Keratinocyte (primary cell): ENCODE results near the gene ZNF787. TPM values are rescaled to one million over a fixed set of nuclear protein-coding genes. Genes with fewer than 3 reads are reported as not detected.

Source experiments
- DNase-seq: peaks from one replicate; pipeline ENCODE4 v3.0.0-alpha.2; 2011; ENCODE audit warnings: low read depth, missing footprints, low spot score
- FAIRE-seq: peaks from 2 replicates; lab custom pipeline; 2011; peaks lifted over from hg19 to GRCh38; lab: Jason Lieb, UNC
- H2AFZ ChIP-seq: 2 replicates; pipeline ENCODE4 v1.6.0; 2012; ENCODE audit warnings: low read length, control low read depth, inconsistent platforms; ENCODE audit not compliant: control insufficient read depth
- H3K27ac ChIP-seq: 2 replicates; pipeline ENCODE4 v1.5.1; 2011; ENCODE audit warnings: low read length; ENCODE audit not compliant: control insufficient read depth, insufficient read depth
- H3K27me3 ChIP-seq: 3 replicates; pipeline ENCODE4 v1.6.0; 2011; ENCODE audit warnings: low read length; ENCODE audit not compliant: control insufficient read depth, insufficient read depth; ENCODE audit errors: extremely low read depth
- H3K36me3 ChIP-seq, 2 experiments: 2 replicates in 1 of 2; 3 replicates in 1 of 2; pipeline ENCODE4 v1.5.1; 2011; ENCODE audit warnings: low read length in 2 of 2, mild to moderate bottlenecking in 1 of 2; ENCODE audit not compliant: control insufficient read depth in 2 of 2, insufficient read depth in 2 of 2; ENCODE audit errors: extremely low read depth in 1 of 2
- H3K4me1 ChIP-seq: 3 replicates; pipeline ENCODE4 v1.5.1; 2011; ENCODE audit warnings: low read length; ENCODE audit not compliant: control insufficient read depth, insufficient read depth; ENCODE audit errors: extremely low read depth
- H3K4me2 ChIP-seq: 3 replicates; pipeline ENCODE4 v1.6.0; 2011; ENCODE audit warnings: low read depth, low read length; ENCODE audit not compliant: control insufficient read depth, insufficient read depth; ENCODE audit errors: extremely low read depth
- H3K4me3 ChIP-seq, 3 experiments: fragments of 200-600 bp in 1 of 3; sonication (generic) in 1 of 3; 2 replicates in 2 of 3; 3 replicates in 1 of 3; pipeline ENCODE4 v1.5.1; 2011 to 2016; ENCODE audit warnings: low read length in 3 of 3, mild to moderate bottlenecking in 3 of 3, control low read depth in 2 of 3, inconsistent platforms in 1 of 3, low read depth in 1 of 3, mixed read lengths in 1 of 3, mixed run types in 1 of 3, moderate library complexity in 1 of 3; ENCODE audit not compliant: control insufficient read depth in 2 of 3, insufficient read depth in 2 of 3; ENCODE audit errors: extremely low read depth in 1 of 3
- H3K79me2 ChIP-seq: 2 replicates; pipeline ENCODE4 v1.6.0; 2012; ENCODE audit warnings: low read length; ENCODE audit not compliant: control insufficient read depth, insufficient read depth
- H3K9ac ChIP-seq: 3 replicates; pipeline ENCODE4 v1.6.0; 2011; ENCODE audit warnings: low read length; ENCODE audit not compliant: control insufficient read depth, insufficient read depth; ENCODE audit errors: extremely low read depth
- H3K9me1 ChIP-seq: 3 replicates; pipeline ENCODE4 v1.6.0; 2011; ENCODE audit warnings: low read length; ENCODE audit not compliant: control insufficient read depth, insufficient read depth; ENCODE audit errors: extremely low read depth
- H3K9me3 ChIP-seq: 2 replicates; pipeline ENCODE4 v1.5.1; 2012; ENCODE audit warnings: low read depth, low read length; ENCODE audit not compliant: control insufficient read depth
- H4K20me1 ChIP-seq: 3 replicates; pipeline ENCODE4 v1.6.0; 2011; ENCODE audit warnings: low read length; ENCODE audit not compliant: control insufficient read depth, insufficient read depth; ENCODE audit errors: extremely low read depth
- EZH2 ChIP-seq: IDR thresholded peaks from one replicate; pipeline ENCODE4 v1.6.1; 2012; ENCODE audit warnings: inconsistent platforms, mild to moderate bottlenecking, low read length, moderate library complexity
- dilution Hi-C: fragments of 300-500 bp; cut with MboI; formaldehyde crosslinking; loops from one replicate; pipeline ENCODE4 v1.7.0; 2020; ENCODE audit warnings: low sequenced_read_pairs; ENCODE audit not compliant: extremely low pct_ligation_motif_present
- polyA plus RNA-seq, 5 experiments: library from polyadenylated mRNA; depleted of rRNA in 3 of 5; stranded (reverse) in 3 of 5; stranded (forward) in 1 of 5; unstranded in 1 of 5; fragments of >200 nt; gene quantifications; 1 replicate in 1 of 5; 2 replicates in 3 of 5; 3 replicates in 1 of 5; pipeline versions ENCODE4 v1.2.1 to v1.2.3, GENCODE V29; 2011 to 2012; ENCODE audit warnings: missing spikeins in 2 of 5, low read depth in 1 of 5, low replicate concordance in 1 of 5
- TF ChIP-seq, protein P1 (sequence below), 3 experiments: IDR thresholded peaks in 1 of 3; conservative IDR thresholded peaks in 1 of 3; optimal IDR thresholded peaks in 1 of 3; 2 replicates in 2 of 3; 3 replicates in 1 of 3; pipeline versions ENCODE3 to v1.5.1; 2011; ENCODE audit warnings: low read length in 3 of 3, mild to moderate bottlenecking in 3 of 3, moderate library complexity in 2 of 3, control low read depth in 1 of 3, inconsistent platforms in 1 of 3; ENCODE audit not compliant: insufficient read depth in 2 of 3; ENCODE audit errors: extremely low read depth in 1 of 3

Gene ZNF787
- polyA plus RNA-seq, 1 donor (not counting 4 experiments of a cell fraction or from before 2014, with no cell fraction given) = 5.6 TPM

DNA sequence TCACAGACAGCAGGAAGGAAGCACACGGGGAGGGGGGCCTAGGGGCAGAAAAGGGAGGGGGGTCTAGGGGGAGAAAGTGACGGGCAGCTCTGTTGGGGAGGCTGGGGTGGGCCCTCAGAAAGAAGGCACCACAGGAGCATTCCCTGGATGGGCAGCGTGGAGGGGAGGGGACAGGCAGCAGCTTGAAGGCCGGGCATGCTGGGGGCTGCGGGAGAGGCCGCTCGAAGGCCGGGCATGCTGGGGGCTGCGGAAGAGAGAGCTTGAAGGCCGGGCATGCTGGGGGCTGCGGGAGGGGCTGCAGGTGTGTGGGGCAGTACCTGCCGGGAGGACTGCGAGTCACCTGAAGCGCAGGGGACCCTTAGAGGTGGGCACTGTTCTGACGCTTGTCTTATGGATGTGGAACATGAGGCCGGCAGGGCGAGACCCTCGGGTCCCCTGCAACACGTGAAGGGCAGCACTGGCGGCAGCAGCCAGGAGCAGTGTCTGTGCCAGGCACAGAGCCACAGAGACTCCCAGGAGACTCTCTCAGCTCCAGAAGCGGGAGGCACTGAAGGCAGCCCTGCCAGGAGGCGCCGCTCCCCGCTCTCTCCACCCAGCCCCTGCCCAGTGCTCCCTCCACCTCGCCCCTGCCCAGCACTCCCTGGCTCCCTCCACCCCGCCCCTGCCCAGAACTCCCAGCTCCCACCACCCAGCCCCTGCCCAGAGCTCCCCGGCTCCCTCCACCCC is 13.3 kb downstream of the ZNF787 start:
- H4K20me1 ChIP-seq = peaks cover 32% of the 10 kb centered on the region
- H3K4me1 ChIP-seq = peaks cover 15% of the 10 kb centered on the region
- peaks cover 90% of the 10 kb centered on the region for H3K79me2 ChIP-seq
- dilution Hi-C loops = no loop called here
- H3K9me3 ChIP-seq = no peaks in the 10 kb centered on the region
- no peak overlapping the region for H3K27ac ChIP-seq
- TF ChIP-seq EZH2 = no peak
- TF ChIP-seq, protein P1, sequence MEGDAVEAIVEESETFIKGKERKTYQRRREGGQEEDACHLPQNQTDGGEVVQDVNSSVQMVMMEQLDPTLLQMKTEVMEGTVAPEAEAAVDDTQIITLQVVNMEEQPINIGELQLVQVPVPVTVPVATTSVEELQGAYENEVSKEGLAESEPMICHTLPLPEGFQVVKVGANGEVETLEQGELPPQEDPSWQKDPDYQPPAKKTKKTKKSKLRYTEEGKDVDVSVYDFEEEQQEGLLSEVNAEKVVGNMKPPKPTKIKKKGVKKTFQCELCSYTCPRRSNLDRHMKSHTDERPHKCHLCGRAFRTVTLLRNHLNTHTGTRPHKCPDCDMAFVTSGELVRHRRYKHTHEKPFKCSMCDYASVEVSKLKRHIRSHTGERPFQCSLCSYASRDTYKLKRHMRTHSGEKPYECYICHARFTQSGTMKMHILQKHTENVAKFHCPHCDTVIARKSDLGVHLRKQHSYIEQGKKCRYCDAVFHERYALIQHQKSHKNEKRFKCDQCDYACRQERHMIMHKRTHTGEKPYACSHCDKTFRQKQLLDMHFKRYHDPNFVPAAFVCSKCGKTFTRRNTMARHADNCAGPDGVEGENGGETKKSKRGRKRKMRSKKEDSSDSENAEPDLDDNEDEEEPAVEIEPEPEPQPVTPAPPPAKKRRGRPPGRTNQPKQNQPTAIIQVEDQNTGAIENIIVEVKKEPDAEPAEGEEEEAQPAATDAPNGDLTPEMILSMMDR (optimal IDR thresholded peaks at IDR 0.05 in 1 of 3, IDR thresholded peaks at IDR 0.05 in 1 of 3, conservative IDR thresholded peaks at IDR 0.05 in 1 of 3; ENCODE audit: extremely low read depth in 1 of 3, insufficient read depth in 2 of 3, low read length in 3 of 3) = no peak
- no peaks in the 10 kb centered on the region for H3K9me1 ChIP-seq
- no peak overlapping the region for H3K4me3 ChIP-seq
- no peak for FAIRE-seq
- H2AFZ ChIP-seq = no peak overlapping the region
- H3K9ac ChIP-seq = no peak overlapping the region
- peaks cover 8 to 9% of the 10 kb centered on the region in 2 experiments for H3K36me3 ChIP-seq
- H3K27me3 ChIP-seq = no peaks in the 10 kb centered on the region
- H3K4me2 ChIP-seq = no peak overlapping the region
- DNase-seq = no peak

DNA sequence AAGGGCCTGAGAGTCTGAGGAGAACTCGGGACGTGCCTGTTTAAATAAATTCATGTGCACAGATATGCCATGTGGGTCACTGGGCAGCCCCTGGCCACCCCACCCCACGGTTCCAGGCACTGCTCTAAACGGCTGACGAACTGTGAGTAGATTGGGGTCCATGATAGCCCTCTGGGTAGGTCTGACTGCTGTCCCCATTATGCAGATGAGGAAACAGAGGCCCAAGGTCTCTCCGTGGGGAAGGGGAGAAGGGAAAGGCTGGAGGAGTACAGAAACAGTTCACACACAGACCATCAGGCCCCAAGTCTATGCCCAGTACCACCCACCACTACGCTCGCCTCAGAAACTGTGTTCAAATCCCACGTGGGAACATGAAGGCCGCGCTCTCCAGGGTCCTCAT is 14.1 kb downstream of the ZNF787 start:
- Histone ChIP-seq H3K79me2 (peaks cover 86% of the 10 kb centered on the region), H3K9me1 (no peaks in the 10 kb centered on the region), H3K36me3 (peaks cover 12% of the 10 kb centered on the region in 2 experiments), H3K4me1 (peaks cover 15% of the 10 kb centered on the region), H3K9me3 (no peaks in the 10 kb centered on the region), H2AFZ (no peak overlapping the region), H3K27me3 (no peaks in the 10 kb centered on the region), H3K27ac (no peak overlapping the region), H3K9ac (no peak overlapping the region), H3K4me2 (no peak overlapping the region), H4K20me1 (peaks cover 30% of the 10 kb centered on the region), H3K4me3 (no peak overlapping the region)
- TF ChIP-seq, protein P1 (optimal IDR thresholded peaks at IDR 0.05 in 1 of 3, IDR thresholded peaks at IDR 0.05 in 1 of 3, conservative IDR thresholded peaks at IDR 0.05 in 1 of 3; ENCODE audit: extremely low read depth in 1 of 3, insufficient read depth in 2 of 3, low read length in 3 of 3) = no peak
- no peak for TF ChIP-seq EZH2
- dilution Hi-C loops = no loop called here
- DNase-seq (no peak), FAIRE-seq (no peak)
